NCI-H2029 (cell line): ENCODE measurements around the gene SLC6A12.
"Not testable (repeated sequence)": the region's sequence is repeated elsewhere in the genome, so short reads cannot be mapped to it uniquely, and the experiment has no call there.

ENCODE experiments used
- DNase-seq: peaks from one replicate; lab custom pipeline; 2025; lab: John Stamatoyannopoulos, UW

Gene SLC6A12

GRCh38 chr12:217029-217428, 3.1 kb upstream of the SLC6A12 start:
- not testable (repeated sequence) for DNase-seq

DNA sequence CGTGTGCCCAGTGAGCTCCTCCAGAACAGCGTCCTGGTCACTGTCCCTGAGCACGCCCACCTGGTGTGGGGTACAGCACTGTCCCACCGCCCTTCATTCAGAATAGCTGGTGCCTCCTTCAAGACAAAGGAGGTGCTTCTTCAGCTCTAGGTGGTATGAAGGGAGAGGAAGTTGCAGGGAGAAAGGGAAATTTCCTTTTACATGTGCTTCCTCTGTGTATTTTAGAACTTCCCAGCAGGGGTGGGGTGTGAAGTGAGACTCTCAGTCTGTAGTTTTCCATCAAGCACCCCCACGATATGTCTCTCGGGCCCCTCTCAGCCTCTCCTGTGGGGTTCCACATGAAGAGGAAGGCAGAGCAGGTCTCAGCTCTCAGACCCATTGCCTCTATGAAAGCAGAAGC, 1.2 kb upstream of the SLC6A12 start:
- no peak for DNase-seq

DNA sequence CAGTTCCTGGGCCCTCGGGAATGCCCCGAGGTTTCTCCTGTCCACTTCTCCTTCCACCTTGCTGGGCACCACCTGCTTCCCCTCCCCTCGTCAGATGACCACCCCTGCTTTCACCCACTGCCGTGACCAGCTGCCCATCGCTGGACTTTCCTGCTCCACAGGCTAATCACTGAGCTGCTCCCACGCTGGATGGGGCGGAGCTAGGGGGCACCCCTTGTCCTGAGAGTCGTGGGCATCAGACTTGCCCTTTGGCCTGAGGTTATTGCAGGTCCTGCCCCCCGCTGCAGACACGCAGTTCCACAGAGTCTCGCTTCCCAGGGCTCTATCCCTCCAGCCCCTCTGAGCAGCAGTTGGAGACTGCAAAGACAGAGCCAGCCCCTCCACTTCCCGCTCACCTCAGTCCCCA, 427 bp downstream of the SLC6A12 start:
- no peak for DNase-seq

GRCh38 chr12:212715-213526, 1.0 kb downstream of the SLC6A12 start:
- DNase-seq = no peak

GRCh38 chr12:212415-212714, 1.6 kb downstream of the SLC6A12 start:
- no peak for DNase-seq

DNA sequence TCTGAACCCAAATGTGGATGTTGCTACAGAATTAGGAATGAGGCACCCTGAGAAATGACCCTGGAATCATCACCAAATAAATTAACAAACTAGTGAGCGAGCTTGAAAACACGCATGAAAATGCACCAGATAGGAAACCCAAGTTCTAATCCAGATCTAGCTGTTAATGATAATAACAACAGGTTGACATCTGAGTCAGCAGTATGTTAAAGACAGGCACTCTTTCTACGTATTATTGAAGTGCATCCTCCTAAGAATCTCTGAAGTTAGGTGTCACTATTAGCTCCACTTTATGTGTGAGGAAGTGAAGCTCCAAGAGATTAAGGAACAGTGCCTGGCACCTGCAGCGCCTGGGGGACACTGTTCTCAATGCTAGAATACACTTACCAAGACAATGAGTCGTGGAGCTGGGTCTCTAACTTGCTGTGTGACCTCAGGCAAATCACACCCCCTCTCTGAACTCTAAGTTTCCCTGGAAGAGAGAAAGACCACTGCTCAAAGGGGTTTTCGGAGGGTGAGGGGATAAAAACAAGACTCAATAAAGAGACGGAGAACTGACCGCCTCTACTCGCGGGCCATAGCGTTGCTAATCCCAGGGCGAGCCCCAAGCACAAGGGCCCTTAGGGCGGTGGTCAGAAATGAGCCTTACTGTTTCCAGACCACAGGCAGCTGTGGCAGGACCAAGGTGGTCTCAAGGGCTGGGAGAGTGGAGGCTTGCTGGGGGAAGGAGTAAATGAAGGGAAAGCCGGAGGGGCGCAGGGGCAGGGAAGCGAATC, 2.1 kb downstream of the SLC6A12 start:
- DNase-seq = no peak

GRCh38 chr12:211142-211465, 2.9 kb downstream of the SLC6A12 start:
- DNase-seq = no peak

GRCh38 chr12:210277-211141, 3.4 kb downstream of the SLC6A12 start:
- DNase-seq = no peak

- DNase-seq = no peak
These were observed 4.1 kb downstream of the SLC6A12 start for GRCh38 chr12:209851-210250.

GRCh38 chr12:209246-209645, 4.7 kb downstream of the SLC6A12 start:
- DNase-seq = no peak

- no peak for DNase-seq
These were observed 5.1 kb downstream of the SLC6A12 start for GRCh38 chr12:208813-209212.

DNA sequence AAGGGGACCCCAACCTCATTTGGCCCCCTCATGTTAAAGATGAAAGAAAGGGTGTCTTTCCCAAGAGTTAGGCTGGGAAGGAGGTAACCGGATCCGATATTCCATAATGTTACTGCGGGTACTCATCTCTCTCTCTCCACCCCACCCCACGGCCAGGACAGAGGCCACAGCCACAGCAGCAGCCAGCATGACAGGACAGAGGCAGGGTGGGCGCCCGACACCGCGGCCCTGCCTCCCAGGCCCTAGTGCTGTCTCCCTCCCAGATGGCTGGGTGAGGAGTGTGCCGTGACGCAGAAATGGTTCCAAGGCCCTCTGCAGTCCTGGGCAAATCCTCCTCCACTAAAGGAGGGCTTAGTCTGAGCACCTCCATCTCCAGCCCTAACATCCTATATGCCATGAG, 6.2 kb downstream of the SLC6A12 start:
- DNase-seq = no peak

DNA sequence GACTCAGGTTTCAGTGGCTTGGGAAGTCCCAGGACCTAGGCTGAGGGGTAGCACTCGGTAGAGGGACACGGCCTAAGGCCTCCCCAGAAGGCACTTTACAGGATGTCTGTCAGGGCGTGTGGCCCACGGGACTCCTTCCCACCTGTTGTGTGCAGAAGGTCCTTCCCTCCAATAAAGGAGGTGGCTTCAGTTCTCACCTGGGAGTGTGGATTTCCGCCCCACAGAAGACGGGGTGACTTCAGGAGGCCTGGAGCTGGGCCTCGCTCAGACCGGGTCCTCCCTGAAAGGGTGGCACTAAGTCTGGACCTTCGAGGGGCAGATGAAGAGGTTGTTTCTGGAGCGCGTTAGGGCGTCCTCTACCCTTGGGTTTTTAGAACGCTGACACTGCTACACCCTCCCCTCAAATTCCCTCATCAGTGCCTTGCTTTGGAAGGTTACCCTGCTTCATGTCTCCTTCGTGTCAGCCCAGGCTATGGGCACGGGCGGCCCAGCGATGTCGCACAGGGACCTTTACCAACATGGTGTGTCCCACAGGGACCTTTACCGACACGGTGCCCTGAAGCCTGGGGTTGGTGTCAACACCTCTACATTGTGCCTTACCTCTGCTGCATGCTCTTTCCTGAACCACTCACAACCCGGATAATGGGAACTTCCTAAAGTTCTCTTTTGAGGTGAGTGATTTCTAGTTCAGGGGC, 7.1 kb downstream of the SLC6A12 start:
- DNase-seq = no peak

- DNase-seq = no peak
These were observed 8.9 kb downstream of the SLC6A12 start for GRCh38 chr12:205026-205425.

DNA sequence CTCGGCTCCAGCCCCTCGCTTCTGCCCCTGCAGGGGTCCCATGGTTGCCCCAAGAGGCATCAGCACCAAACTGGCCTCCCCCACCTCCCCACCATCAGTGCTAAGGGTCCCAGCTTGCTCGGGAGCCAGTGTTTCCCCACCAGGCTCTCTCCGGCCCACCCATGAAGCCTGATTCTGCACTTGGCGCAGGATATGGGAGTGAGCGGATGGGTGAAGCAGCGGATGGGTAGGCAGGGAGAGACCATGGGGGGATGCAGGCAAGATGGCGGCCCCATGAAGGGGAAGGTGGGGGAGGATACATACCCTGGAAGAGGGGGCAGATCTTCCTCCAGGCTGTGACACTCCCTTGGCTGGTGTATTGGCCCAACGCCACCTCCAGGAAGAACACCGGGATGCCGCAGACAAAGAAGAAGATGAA, 9.7 kb downstream of the SLC6A12 start:
- no peak for DNase-seq

- no peak for DNase-seq
These were observed 10.3 kb downstream of the SLC6A12 start for GRCh38 chr12:203462-204260.

DNA sequence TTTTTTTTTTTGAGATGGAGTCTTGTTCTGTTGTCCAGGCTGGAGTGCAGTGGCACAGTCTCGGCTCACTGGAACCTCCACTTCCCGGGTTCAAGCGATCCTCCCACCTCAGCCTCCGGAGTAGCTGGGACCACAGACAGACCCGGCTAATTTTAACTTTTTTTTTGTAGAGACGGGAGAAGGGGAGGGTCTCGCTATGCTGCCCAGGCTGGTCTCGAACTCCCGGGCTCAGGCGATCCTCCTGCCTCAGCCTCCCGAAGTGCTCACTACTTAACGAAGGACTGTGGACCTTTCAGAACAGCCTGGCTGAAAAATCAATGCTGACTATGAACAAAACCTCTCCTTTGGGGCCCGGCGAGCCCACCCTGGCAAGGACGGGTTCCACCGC, 10.9 kb downstream of the SLC6A12 start:
- no peak for DNase-seq

DNA sequence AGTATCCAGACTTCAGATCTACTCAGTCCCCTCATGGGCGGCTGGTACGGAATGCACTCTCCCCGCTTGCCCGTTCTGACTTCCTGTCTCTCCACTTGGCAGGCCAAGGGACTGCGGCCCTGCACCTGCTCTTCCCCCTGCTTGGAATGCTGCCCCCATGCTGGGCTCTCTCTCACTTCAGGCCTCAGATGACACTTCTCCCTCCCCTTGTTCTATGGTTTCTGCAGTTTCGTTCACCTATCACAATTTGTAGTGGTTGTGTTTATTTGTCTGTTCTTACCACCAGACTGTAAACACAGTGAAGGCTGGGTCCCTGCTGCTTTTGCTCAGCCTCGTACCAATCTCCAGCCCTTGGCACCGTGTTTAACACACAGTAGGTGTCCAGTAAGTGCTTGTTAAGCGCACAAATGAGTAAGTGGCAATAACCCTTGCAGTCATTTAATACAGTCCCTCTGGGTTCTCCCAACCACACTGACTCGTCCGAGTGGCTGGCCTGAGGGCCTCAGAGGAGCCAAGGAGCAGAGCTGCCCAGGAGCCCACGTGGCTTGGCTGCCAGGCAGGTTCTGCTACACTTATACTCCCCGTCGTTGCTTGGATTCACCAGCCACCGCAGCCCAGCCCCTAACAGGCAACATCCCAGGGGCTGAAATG, 11.8 kb downstream of the SLC6A12 start:
- peak; percentile 88 for DNase-seq

GRCh38 chr12:201361-201760, 12.6 kb downstream of the SLC6A12 start:
- no peak for DNase-seq

GRCh38 chr12:198705-199104, 15.3 kb downstream of the SLC6A12 start:
- no peak for DNase-seq
